Left lung (tissue), 10 donors: ENCODE data around the gene EML1. TPM values are rescaled to one million over a fixed set of nuclear protein-coding genes. Genes with fewer than 3 reads are reported as not detected.
A peak's percentile ranks its signal among the peaks of the same experiment; 100 is the strongest.

Experiments
- ATAC-seq: fragments of 200-7000 bp; cut with Tn5 transposase; one replicate; pipeline ENCODE4 v1.9.1; 2020; ENCODE audit warnings: moderate library complexity
- DNase-seq, 4 donors: peaks; one replicate each; pipeline ENCODE4 v3.0.0-alpha.2; 2013 to 2020
- H3K27ac ChIP-seq, 2 donors: fragments of 200-600 bp; sonication (generic) in 1 of 2; one replicate each; pipeline versions ENCODE4 v1.5.0 to v1.8.0; 2020 to 2021
- H3K27me3 ChIP-seq, 2 donors: fragments of 200-600 bp; sonication (generic) in 1 of 2; one replicate each; pipeline versions ENCODE4 v1.5.0 to v1.8.0; 2020 to 2021
- H3K36me3 ChIP-seq, 2 donors: fragments of 200-600 bp; sonication (generic) in 1 of 2; one replicate each; pipeline versions ENCODE4 v1.5.0 to v1.8.0; 2020 to 2021
- H3K4me1 ChIP-seq, 2 donors: fragments of 200-600 bp; one replicate each; pipeline ENCODE4 v1.8.0; 2021
- H3K4me3 ChIP-seq, 2 donors: fragments of 200-600 bp; sonication (generic) in 1 of 2; one replicate each; pipeline versions ENCODE4 v1.5.0 to v1.8.0; 2020 to 2021; ENCODE audit warnings: mild to moderate bottlenecking in 1 of 2
- H3K9me3 ChIP-seq, 2 donors: fragments of 200-600 bp; sonication (generic) in 1 of 2; one replicate each; pipeline versions ENCODE4 v1.5.0 to v1.8.0; 2020 to 2021
- CTCF ChIP-seq, 2 donors: fragments of 200-600 bp; sonication (generic) in 1 of 2; IDR thresholded peaks; one replicate each; pipeline versions ENCODE4 v1.5.0 to v1.8.0; 2021; ENCODE audit warnings: antibody characterized with exemption in 2 of 2
- intact Hi-C, 2 donors: fragments of 100-400 bp; cut with DNase I; formaldehyde crosslinking; loops; one replicate each; pipeline versions ENCODE4 v1.11.2 to v1.14.2; 2022
- polyA plus RNA-seq, 6 donors: library from polyadenylated mRNA; unstranded; fragments of 120-200 nt; gene quantifications; one replicate each; pipeline ENCODE4 v1.2.1, GENCODE V29; 2013; ENCODE audit not compliant: insufficient read length in 6 of 6
- total RNA-seq, 2 donors: library from RNA; stranded (reverse); fragmentation: NEBNext Ultra II Directional; extraction: Animal tissue kit (Norgen Biotek cat#: 25700); gene quantifications; one replicate each; pipeline ENCODE4 v1.2.1, GENCODE V29; 2021
- donor health status: DM: no; HTN: yes; CAD: no.
- donor health status: DM: no; HTN: no; CAD: no.

EML1 gene
- total and polyA plus RNA-seq, 8 donors = 24.6 to 48.6 (median 42.2) TPM

DNA sequence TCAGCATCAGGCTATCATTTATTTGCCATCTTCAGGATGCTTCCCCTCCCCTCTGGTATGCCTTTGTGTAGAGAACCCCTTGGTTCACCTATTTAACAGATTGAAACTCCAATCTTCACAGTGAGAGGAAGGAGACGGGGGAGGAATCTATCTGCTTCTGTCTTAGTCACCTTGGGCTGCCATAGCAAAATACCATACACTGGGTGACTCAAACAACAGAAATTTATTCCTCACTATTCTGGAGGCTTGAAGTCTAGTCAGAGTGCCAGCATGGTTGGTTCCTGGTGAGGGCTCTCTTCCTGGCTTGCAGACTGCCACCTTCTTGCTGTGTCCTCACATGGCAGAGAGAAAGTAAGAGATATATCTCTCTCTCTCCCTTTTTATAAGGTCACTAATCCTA, 13.5 kb upstream of the EML1 start:
- Histone ChIP-seq H3K27me3 (no peaks in the 10 kb centered on the region), H3K9me3 (peaks cover 0 to 7% of the 10 kb centered on the region in 2 donors), H3K4me1 (no peaks in the 10 kb centered on the region), H3K4me3 (no peak overlapping the region), H3K36me3 (no peaks in the 10 kb centered on the region), H3K27ac (no peak overlapping the region)
- intact Hi-C loops = no loop called here
- DNase-seq = no peak
- no peak for TF ChIP-seq CTCF (IDR thresholded peaks at IDR 0.05)
- no peak for ATAC-seq

- Histone ChIP-seq H3K9me3 (peaks cover 0 to 7% of the 10 kb centered on the region in 2 donors), H3K36me3 (no peaks in the 10 kb centered on the region), H3K27me3 (no peaks in the 10 kb centered on the region), H3K4me1 (no peaks in the 10 kb centered on the region), H3K27ac (no peak overlapping the region), H3K4me3 (no peak overlapping the region)
- intact Hi-C loops = no loop called here
- DNase-seq = peak in 1 of 4 donors; percentile 69
- peak; percentile 84 for ATAC-seq
- no peak for TF ChIP-seq CTCF (IDR thresholded peaks at IDR 0.05)
Observed at GRCh38 chr14:99780690-99781089, 12.5 kb upstream of the EML1 start.

GRCh38 chr14:99781091-99781490, 12.1 kb upstream of the EML1 start:
- no peak for ATAC-seq
- H3K27ac ChIP-seq = no peak overlapping the region
- DNase-seq = no peak

DNA sequence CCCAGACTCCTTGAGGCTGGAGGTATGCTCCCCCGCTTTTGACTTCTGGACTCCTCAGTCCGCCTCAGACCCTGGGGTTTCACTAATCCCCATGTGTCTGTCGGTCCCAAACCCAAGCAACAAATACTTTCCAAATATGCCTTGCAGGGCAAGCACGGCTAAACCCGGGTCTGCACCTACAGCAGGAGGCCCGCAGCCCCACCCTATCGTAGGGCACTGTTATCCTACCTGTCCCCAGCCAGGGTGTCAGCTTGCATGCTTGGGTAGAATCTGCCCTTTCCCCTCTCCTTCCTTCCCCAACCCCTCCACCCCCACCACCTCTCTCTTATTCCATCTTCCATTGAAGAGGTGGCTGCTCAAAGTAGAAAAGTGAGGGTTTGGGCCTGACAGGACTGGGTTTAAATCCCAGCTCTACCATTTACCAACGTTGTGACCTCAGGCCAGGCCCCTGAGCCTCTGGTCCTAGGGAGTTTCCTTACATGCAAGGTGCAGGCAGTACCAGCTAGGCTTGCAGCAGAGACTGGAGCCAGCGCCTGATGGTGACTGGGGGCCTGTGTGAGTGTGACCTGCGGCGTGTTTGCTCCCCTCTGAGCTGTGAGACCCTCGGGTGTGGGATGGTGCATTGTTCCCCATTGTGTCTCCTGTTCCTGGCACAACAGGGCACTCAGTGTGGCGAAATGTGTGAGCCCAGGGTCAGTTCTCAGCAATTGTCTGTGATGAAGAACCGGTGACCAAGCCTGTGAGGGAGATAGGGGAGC, 11.2 kb upstream of the EML1 start:
- Histone ChIP-seq H3K27ac (no peak overlapping the region), H3K9me3 (peaks cover 0 to 7% of the 10 kb centered on the region in 2 donors), H3K4me3 (no peak overlapping the region), H3K36me3 (no peaks in the 10 kb centered on the region), H3K4me1 (no peaks in the 10 kb centered on the region), H3K27me3 (no peaks in the 10 kb centered on the region)
- ATAC-seq (no peak), DNase-seq (no peak)
- intact Hi-C loops = no loop called here
- TF ChIP-seq CTCF (IDR thresholded peaks at IDR 0.05) = no peak

More at GRCh38 chr14:99781091-99781490, 12.1 kb upstream of the EML1 start:
- Histone ChIP-seq H3K9me3 (peaks cover 0 to 7% of the 10 kb centered on the region in 2 donors), H3K27me3 (no peaks in the 10 kb centered on the region), H3K4me3 (no peak overlapping the region), H3K4me1 (no peaks in the 10 kb centered on the region), H3K36me3 (no peaks in the 10 kb centered on the region)
- intact Hi-C loops = no loop called here
- TF ChIP-seq CTCF (IDR thresholded peaks at IDR 0.05) = no peak

DNA sequence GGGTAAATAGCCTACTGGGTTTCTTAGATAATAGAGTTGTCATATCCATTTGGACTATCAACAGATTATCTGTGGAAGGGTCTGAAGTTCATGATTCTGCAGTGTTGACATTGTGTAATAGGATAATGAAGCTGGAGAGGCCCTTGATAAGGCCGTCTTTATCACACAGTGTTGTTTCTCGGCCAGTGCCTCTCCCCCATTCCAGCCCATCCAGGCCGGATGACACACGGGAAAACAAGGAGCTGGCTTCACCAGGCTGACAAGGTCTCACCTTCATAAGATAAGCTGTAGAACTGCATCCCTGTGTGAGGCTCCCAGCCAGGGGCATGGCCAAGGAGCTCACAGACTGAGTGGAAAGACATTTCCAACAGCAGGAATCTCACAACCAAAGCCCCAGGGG, 8.7 kb upstream of the EML1 start:
- H3K4me1 ChIP-seq = no peaks in the 10 kb centered on the region
- H3K36me3 ChIP-seq = no peaks in the 10 kb centered on the region
- intact Hi-C loops = no loop called here
- no peak for TF ChIP-seq CTCF (IDR thresholded peaks at IDR 0.05)
- ATAC-seq (no peak), DNase-seq (no peak)
- H3K27me3 ChIP-seq = no peaks in the 10 kb centered on the region
- no peak overlapping the region for H3K27ac ChIP-seq
- no peaks in the 10 kb centered on the region for H3K9me3 ChIP-seq
- no peak overlapping the region for H3K4me3 ChIP-seq
